Adipose tissue (tissue), 3 donors: ENCODE results near the gene ARHGAP32. TPM values are rescaled to one million over a fixed set of nuclear protein-coding genes. Genes with fewer than 3 reads are reported as not detected.

Experiments used
- H3K27ac ChIP-seq: one replicate; pipeline ENCODE4 v1.5.1; 2013; ENCODE audit warnings: low read depth, low read length
- WGBS, 3 donors: extraction: QIAGEN DNeasy Blood & Tissue Kit; methylation state at CpG; one replicate each; pipeline ENCODE4 v1.1.7; 2013; 5-methylcytosine and 5-hydroxymethylcytosine counted together
- polyA plus RNA-seq, 3 donors: library from polyadenylated mRNA; stranded (reverse); fragments of 200-250 nt; gene quantifications; one replicate each; pipeline ENCODE4 v1.2.3, GENCODE V29; 2013
- donor health status: healthy with polysubstance abuse.
- donor health status: Bipolar disorder and iron deficiency.
- donor health status: healthy.

ARHGAP32 gene
- polyA plus RNA-seq, 3 donors = 4.5 to 5.4 (median 4.9) TPM

DNA sequence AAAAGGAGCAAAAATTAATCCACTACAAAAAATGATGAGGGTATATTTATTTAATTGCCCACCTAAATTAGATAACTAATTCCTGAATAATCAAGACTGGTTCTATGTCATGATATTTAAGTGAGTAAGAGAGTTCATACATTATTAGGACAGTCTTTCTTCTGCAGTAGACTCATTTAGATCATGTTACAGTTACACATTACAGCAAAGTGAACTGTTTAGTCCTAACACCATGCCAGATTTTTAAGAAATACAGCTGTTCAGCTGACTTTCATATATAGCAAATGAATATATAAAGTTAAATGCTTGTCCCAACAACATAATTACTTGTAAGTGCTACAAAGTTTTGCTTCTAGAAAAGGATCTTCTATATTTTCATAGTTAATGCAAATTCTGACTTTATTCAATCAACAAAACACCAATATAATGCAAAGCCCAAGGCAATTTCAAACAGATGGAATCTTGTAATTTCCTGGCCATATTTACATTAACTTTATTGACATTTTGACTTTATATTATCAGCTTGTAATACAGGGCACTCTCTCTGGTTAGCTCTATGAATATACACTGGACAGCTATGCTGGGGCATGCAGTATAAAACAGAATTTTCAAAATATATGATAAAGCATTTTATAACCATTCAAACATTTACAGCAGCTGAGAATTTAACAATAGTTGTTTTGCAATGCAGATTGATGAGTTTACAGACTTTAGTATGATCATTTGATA, 203.7 kb downstream of the ARHGAP32 start:
- no peak overlapping the region for H3K27ac ChIP-seq

DNA sequence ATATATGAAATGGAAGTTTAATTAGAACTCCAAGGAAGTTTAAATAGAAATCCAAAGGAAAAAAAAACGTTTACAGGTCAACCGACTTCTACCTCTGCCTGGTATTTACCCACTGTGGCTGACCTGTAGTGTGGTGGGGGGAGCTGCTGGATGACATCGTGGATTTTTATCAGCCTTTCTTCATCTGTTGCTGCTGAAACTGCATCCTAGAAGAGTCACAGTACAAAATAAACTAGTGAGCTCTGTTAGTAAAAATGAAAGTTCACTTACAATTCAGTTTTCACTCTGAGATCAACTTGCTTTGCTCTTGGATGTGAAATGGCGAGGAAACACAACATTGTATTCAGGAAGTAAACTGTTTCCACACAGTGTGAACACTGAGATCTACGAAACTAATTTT, 206.2 kb downstream of the ARHGAP32 start:
- no peak overlapping the region for H3K27ac ChIP-seq
- 70 to 78% (median 72%) methylated on average over 5 of the region's 5 CpGs for WGBS, 3 donors

DNA sequence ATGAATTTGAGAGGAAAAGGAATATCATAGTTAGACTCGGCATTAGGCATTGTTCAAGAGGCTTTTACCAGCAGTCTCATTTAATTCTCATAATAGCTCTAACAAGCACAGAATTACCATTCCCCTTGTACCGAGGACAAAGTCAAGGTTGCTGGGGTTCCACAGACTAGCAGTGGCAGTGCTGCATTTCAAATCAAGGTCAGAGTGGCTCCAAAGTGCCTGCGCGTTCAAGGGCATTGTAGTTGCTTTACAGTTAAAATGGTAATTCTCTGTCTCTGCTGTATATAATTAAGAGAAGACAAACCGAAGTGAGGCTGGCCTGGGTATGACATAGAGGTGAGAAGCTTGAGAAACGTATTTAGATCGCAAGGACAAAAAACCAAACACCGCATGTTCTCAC, 209.1 kb downstream of the ARHGAP32 start:
- H3K27ac ChIP-seq = no peak overlapping the region
- 74 to 95% (median 89%) methylated on average over 8 of the region's 8 CpGs for WGBS, 3 donors

DNA sequence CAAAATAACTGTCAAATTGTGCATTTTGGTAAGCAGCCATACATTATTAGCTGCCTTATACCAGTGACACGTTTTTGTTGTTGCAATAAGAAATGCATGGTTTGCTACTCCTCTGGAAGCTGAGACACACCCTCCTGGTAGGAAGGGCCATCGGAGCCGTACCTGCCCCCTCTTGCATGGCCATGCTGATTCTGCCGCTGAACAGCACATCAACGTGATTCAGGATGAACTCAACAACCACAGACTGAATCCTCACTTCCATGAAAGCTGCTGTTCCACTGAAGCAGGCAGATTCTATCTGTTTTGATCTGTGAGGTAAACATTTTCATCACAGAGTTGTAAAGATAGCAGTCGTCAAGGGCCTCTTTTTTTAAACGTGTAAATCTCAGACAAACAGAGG, 210.9 kb downstream of the ARHGAP32 start:
- 66 to 74% (median 74%) methylated on average over 7 of the region's 7 CpGs for WGBS, 3 donors
- H3K27ac ChIP-seq = no peak overlapping the region

DNA sequence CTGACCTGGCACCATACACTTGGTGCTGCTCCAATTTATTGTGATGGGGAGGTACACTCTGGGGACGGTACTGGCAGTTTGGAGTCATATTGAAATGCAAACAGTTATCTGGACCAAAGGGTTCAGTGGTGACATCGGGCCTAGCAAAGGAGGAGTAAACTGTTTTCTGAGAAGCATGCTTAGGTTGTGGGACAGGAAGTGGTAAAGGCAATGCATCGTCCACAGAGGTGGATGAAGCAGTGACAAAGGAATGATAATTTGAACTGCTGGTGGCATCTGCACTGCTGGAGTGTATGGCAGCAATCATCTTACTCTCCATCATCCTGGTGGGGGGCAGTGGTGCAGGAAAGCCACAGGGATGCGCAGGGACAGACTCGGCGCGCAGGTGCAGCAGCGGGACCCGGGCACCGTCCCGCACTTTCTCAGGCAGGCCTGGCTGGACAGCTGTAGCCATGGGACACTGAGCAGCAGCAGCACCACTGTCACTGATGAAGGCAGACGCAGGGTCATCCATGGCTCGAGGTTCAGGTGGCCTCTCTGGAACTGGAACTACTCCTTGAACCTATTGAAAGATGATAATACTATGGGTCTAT, 221.4 kb downstream of the ARHGAP32 start:
- no peak overlapping the region for H3K27ac ChIP-seq
- WGBS, 3 donors = 92 to 97% (median 95%) methylated on average over 13 of the region's 13 CpGs

DNA sequence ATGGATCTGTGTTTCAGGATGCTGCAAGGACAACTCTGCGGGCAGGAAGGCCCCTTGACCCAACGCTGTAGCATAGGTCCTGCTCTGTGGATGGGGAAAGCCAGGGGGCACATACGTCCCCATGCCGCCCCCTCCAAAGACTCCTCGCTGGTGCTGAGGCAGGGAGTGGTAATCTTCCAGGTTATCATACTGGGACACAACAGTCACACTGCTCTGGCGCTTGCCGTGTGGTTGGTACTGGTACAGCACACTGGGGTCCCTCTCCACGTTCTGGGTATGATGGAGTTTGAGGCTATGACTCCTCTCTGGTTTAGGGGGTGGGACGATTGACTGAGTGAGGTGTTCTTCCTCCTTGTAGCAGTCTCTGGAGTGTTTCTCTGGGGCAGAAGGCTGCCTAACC, 223.2 kb downstream of the ARHGAP32 start:
- WGBS, 3 donors = 89 to 98% (median 94%) methylated on average over 9 of the region's 9 CpGs
- H3K27ac ChIP-seq = no peak overlapping the region

DNA sequence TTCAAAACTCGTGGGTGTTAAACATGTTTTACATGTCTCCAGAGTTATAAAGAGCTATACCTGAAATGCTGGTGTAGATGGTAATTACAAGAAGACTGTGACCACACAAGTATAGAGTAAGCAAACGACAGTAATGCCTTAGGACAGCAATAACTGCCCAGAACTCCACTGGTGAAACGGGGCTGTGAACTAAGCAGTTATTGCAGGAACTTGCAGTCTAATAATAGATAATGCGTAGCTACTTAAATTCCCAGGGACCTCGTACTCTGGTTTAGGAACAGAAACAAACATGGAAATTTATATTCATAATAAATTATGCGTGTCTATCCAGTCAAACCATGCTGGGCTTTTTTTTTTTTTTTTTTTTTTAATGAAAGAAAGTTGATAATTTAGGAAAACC, 224.5 kb downstream of the ARHGAP32 start:
- H3K27ac ChIP-seq = no peak overlapping the region
- WGBS, 3 donors = 83 to 87% (median 83%) methylated on average over 6 of the region's 6 CpGs

DNA sequence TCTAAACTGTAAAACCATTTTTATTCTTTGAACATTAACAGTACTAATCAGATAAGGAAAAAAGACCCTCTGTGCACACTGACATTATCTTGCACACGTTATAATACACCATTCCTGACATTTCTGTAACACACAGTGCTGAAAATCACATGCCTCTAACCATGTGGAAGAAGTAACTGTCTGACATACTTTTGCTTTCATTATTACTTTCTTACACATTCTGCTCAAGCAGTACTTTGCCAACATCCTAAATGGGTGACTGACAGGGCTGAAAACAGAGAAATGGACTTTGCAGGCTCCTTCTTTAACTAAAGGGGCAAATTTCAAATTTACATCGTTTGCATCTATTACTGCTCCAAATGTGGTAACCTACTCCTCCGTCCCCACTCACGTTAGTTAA, 226.6 kb downstream of the ARHGAP32 start:
- 42 to 50% (median 49%) methylated on average over 4 of the region's 4 CpGs for whole genome bisulfite sequencing, 3 donors
- no peak overlapping the region for H3K27ac ChIP-seq

DNA sequence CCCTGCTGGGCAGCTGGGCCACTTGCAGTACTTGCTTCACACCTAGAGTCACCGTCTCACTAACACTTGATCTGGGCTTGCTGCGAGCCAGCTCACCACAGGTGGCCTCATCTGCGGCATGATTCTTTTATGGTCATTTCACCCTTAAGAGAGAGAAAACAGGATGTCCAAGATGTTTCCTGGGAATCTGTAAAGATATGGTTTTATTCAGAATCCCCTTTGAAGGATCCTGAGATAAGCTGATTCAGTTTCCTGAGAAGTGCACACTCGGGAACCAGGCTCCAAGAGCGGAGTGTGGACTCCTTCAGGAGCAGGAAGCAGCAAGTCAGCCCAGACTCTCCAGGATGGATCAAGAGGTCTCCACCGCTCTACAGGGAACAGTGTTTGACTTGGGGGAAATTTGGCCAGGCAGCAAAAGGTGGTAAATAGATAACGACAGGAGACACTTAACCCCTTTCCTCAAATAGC, 227.6 kb downstream of the ARHGAP32 start:
- 67 to 86% (median 69%) methylated on average over 7 of the region's 7 CpGs for WGBS, 3 donors
- no peak overlapping the region for H3K27ac ChIP-seq

DNA sequence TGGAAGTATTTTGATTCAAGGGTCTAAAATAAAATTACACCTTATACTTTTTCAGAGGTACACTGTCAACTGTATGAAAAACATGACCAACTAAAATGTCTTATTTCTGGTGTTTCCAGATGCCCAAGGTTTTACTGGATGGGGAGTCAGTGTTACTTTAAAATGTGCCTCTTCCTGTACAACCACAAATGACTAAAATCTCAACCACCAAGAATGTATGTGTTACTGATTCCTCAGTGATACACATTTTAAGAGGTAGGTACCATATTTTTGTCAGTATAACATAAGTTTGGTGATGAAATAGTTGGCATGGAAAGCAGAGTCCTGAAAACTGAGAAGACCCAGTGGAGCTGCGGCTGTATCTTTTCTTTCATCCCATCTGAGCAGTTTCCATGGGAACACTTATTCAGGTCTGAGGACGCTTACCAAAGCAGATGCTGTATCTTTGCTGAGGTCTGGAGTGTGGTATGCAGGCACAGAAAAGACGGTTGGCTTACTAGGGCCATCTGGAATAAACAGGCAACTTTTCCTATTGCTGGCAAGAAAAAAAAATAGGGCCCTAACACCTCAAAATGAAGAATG, 228.3 kb downstream of the ARHGAP32 start:
- H3K27ac ChIP-seq = no peak overlapping the region
- WGBS, 3 donors = 80 to 86% (median 85%) methylated on average over 3 of the region's 3 CpGs

DNA sequence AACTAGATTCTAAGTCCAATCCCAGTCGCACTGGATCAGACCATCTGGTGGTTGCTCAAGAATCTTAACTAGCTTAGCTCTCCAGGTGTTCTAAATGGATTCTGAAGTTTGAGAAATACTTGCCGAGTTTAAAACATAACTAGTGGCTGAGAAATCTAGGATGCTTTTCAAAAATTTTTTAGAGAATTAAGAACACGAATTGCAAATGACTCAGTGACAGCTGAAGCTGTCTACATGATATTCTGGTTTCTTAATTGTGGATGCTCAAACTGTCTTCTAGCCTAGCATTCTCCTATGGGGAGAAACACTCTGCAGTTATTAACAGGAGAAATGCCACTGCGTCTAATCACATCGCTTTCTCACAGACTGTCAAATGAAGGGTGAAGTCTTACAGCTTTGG, 229.2 kb downstream of the ARHGAP32 start:
- no peak overlapping the region for H3K27ac ChIP-seq
- WGBS, 3 donors = 89 to 96% (median 92%) methylated on average over 5 of the region's 5 CpGs

DNA sequence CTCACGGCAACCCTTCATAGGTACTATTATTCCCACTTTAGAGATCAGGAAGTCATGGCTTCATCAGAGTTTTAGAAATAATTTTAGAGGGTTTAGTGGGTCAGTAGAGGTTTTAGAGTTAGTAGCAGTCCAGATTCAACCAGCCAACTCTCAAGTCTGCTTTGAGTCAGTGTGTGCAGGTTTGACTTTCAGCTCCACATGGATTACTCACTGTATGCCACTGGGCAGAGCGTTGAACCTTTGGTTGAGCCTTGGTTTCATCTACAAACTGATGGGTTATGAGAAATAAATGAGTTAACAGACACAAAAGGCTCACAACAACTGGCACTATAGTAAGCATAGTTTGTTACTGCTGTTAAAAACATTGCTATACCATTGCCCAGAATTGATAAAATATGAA, 230.5 kb downstream of the ARHGAP32 start:
- no peak overlapping the region for H3K27ac ChIP-seq
- WGBS, 3 donors = 78 to 95% (median 95%) methylated on average over 2 of the region's 2 CpGs

DNA sequence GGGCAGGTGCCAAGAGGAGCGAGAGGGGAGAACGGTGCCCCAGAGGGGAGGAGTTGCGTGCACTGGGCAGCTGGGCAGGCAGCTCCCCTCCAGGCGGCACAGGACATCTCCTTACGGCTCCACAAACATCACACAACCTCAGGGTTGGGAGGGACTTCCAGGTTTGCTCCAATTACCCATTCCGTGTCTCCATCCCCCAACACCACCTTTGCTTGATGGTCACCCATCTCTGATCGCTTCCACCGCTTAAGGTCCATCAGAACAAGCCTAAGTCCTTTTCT, 235.0 kb downstream of the ARHGAP32 start:
- WGBS, 3 donors = 72 to 89% (median 84%) methylated on average over 8 of the region's 8 CpGs
- no peak overlapping the region for H3K27ac ChIP-seq

DNA sequence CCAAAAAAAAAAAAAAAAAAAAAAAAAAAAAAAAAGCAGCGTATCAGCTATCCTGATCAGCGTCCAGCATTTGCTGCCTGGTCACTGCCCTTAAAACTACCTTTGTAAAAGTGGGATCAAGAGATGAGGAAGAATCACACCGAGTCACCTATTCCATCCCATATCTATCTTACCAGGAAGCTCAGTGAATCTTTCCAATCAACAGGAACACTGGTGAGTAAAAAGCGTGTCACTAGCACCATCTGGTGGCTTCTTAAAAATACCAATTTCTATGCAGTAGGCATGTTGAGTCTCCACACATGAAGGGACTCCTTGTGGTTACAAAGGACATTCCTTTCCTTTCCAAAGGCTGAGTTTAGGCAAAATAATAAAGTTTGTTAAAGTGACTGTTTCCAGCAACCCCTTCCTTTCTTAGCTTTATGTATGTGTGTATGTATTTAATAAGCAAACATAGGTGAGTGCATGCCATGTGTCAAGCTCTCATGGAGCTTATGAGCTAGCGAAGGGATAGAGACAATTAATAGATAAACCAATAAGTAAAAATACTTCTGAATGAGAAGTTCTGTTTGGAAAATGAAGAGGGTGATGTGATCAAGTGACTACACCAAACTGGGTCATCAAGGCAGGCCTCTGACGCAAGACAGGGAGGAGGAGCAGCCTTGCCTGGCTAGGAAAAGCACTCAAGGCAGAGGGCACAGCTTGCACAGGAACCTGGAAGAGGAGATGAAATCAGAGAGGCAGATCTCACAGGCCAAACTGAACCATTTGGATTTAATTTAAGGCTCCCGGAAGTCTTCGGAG, 235.5 kb downstream of the ARHGAP32 start:
- no peak overlapping the region for H3K27ac ChIP-seq
- WGBS, 3 donors = 47 to 51% (median 51%) methylated on average over 8 of the region's 8 CpGs

DNA sequence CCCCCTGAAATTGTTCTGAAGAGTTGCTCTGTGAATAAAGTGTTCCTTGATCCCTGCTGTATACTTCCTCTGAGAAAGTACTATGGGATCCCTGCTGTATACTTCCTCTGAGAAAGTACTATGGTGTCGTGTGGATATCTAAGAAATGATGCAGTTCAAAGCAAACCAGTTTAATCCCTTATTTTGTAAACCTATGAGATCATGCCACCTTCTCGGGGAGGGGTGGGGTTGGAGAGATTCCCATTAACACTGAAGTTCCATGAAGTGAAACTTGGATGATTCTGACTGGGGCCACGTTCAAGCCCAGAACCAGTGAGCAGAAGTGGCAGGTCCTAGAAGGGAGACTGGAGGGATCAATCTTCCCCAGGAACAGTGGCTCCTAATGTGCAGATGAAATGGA, 236.5 kb downstream of the ARHGAP32 start:
- WGBS, 3 donors = 45 to 70% (median 63%) methylated on average over 3 of the region's 3 CpGs
- H3K27ac ChIP-seq = no peak overlapping the region

DNA sequence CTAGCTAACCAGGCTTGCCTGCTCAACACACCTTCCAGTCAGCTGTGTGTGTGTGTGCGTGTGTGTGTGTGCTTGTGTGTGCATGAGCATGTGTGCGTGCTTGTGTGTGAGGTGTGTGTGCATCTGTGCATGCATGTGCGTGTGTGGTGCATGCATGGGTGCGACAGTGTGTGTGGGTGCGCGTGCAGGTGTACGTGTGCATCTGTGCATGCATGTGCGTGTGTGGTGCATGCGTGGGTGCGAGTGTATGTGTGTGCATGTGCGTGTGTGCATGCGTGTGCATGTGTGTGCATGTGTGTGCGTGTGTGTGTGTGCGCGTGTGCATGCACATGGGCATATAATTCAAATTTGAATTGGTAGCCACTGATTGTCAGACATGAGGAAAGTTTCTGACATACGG, 239.0 kb downstream of the ARHGAP32 start:
- 88 to 94% (median 94%) methylated on average over 16 of the region's 16 CpGs for WGBS, 3 donors

DNA sequence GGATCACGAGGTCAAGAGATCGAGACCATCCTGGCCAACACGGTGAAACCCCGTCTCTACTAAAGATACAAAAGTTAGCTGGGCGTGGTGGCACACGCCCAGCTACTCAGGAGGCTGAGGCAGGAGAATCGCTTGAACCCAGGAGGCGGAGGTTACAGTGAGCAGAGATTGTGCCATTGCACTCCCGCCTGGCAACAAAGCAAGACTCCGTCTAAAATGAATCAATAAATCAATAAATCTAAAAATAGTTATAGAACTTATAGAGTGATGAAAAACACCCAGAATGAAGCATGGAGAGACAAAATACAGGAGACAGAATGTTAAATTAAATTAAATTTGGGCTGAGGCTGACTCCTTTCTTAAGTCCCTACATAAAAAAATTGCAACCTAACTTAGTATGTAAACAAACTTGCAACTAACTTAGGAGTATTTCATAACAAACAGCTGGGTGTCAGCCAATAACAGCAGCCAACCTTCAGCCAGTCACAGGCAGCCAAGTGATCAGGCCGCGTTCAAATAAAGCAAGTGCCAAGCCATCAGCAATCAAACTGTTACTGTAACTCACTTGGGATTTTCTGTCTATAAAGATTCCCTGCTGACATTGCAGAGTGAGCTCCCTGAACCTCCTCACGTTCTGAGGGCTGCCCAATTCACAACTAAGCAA, 242.2 kb downstream of the ARHGAP32 start:
- 42 to 80% (median 69%) methylated on average over 13 of the region's 13 CpGs for WGBS, 3 donors
- H3K27ac ChIP-seq = no peak overlapping the region

More for the DNA sequence above, 239.0 kb downstream of the ARHGAP32 start:
- no peak overlapping the region for H3K27ac ChIP-seq

DNA sequence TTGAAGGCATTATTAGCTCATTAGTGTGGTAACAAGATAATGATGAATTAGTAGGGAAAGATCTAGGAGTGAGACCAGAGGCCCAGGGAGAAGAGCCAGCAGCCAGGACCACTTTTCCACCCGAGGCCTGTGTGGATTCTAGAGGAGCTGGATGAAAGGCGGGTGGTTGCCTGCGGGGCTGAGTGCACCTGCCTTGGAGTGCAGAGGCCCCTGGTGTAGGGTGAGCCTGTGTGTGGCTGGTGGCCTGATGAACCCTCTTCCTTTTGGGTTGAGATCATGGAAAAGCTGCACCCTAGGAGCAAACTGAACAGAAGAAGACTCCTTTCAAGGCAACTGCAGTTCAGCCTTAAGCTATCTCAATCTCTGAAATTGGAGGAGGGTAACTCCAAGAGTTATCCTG, 243.5 kb downstream of the ARHGAP32 start:
- 48 to 83% (median 51%) methylated on average over 3 of the region's 3 CpGs for WGBS, 3 donors
- no peak overlapping the region for H3K27ac ChIP-seq

DNA sequence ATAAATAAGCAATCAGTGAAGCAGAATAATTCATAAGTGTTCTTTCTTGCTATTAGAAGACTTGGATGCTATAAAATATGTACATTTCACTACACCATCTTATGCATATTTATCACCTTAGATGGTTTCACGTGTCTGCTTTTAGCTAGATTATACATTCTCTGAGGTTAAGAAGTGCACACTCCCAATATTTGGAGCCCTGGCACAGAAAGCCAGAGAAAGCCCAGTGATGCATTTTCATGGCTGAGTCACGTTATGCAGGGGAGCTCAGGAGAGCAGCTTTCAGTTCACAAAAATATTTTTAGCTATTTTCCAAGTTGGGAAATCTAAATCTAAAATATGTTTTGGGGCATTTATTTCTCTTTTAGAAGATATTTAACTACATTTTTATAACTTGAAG, 244.4 kb downstream of the ARHGAP32 start:
- no peak overlapping the region for H3K27ac ChIP-seq
- 76 to 84% (median 83%) methylated on average over 2 of the region's 2 CpGs for WGBS, 3 donors
